ENCODE data around the gene THSD7B. TPM values are rescaled to one million over a fixed set of nuclear protein-coding genes. Genes with fewer than 3 reads are reported as not detected.

The THSD7B gene
- total RNA-seq, 5 donors from 2014 or later (not counting 1 experiment from before 2014, with no cell fraction given): not detected

- H3K9me3 ChIP-seq: no peaks in the 10 kb centered on the region
- no peaks in the 10 kb centered on the region for H3K27me3 ChIP-seq (replicated peaks in 1 of 2; ENCODE audit: control insufficient read depth in 2 of 2, extremely low read depth in 1 of 2, insufficient read depth in 2 of 2, low read length in 1 of 2)
- no peaks in the 10 kb centered on the region for H3K36me3 ChIP-seq (ENCODE audit: control insufficient read depth in 2 of 2, extremely low read depth in 1 of 2, insufficient read depth in 1 of 2, low read length in 1 of 2)
- no peak overlapping the region for H3K4me3 ChIP-seq (ENCODE audit: control insufficient read depth in 1 of 2, extremely low read depth in 1 of 2, low read length in 1 of 2)
- no peaks in the 10 kb centered on the region for H3K4me1 ChIP-seq (ENCODE audit: control insufficient read depth in 1 of 2, extremely low read depth in 1 of 2, insufficient read depth in 2 of 2, low read length in 2 of 2)
- no peaks in the 10 kb centered on the region for H3K4me1 Mint-ChIP-seq
- no peak overlapping the region for H3K27ac Mint-ChIP-seq
- H3K4me3 Mint-ChIP-seq: no peak overlapping the region
- no peak for ATAC-seq (replicated peaks in 1 of 4)
- DNase-seq: no peak
- CTCF ChIA-PET: interaction anchor here in 1 of 2 donors (0.7 kb wide), 1 partner anchor 12 kb away, joined by 3 read pairs; no protein-coding TSS in a partner anchor
- H3K27ac ChIP-seq (ENCODE audit: low read length): no peak overlapping the region
- peaks cover 0 to 3% (median 0%) of the 10 kb centered on the region in 3 donors for H3K9me3 Mint-ChIP-seq
- WGBS (ENCODE audit: insufficient coverage): no CpG with 5 or more reads among the region's 2 CpGs
- no peaks in the 10 kb centered on the region for H3K27me3 Mint-ChIP-seq
- POLR2A ChIA-PET: no interaction called here
- no peaks in the 10 kb centered on the region for H3K36me3 Mint-ChIP-seq
Measured at GRCh38 chr2:137262594-137262993, 497.2 kb downstream of the THSD7B start.

DNA sequence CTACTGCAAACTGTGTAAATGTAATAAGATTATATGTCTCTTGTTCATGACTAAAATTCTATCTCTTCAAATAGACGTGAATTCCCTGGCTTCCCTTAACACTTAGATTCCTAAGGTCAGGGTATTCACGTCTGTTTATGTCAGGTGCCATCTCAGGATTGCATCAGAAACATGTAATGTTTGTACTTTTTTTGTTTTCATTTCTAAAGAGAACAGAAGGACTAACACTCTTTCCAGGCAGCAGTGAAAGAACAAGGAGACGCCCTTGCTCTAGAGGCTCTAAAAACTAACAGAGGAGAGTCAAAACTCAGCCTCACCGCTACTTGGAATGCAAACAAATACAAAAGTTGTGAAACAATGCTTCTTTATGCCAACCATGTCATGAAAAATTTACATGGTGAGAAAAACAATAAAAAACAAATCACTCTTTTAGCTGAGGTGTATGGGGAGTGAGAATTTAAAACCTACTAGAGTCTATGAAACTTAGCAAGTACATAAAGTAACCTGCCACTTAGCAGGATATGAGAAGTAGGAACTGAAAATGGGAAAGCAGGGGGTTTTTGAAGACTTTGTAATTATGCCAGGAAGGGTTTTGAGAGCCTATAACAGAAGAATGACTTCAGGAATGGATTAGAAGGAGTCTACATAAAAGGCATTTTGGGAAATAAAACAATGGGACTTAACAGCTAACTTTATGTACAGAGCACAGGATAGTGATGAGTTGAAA lies 522.7 kb downstream of the THSD7B start:
- H3K27ac Mint-ChIP-seq: no peak overlapping the region
- Histone ChIP-seq H3K4me3 (ENCODE audit: control insufficient read depth in 1 of 2, extremely low read depth in 1 of 2, low read length in 1 of 2) (no peak overlapping the region), H3K9me3 (no peaks in the 10 kb centered on the region), H3K27ac (ENCODE audit: low read length) (no peak overlapping the region), H3K27me3 (replicated peaks in 1 of 2; ENCODE audit: control insufficient read depth in 2 of 2, extremely low read depth in 1 of 2, insufficient read depth in 2 of 2, low read length in 1 of 2) (no peaks in the 10 kb centered on the region), H3K36me3 (ENCODE audit: control insufficient read depth in 2 of 2, extremely low read depth in 1 of 2, insufficient read depth in 1 of 2, low read length in 1 of 2) (no peaks in the 10 kb centered on the region), H3K4me1 (ENCODE audit: control insufficient read depth in 1 of 2, extremely low read depth in 1 of 2, insufficient read depth in 2 of 2, low read length in 2 of 2) (no peaks in the 10 kb centered on the region)
- ATAC-seq (replicated peaks in 1 of 4): no peak
- POLR2A ChIA-PET: no interaction called here
- H3K4me1 Mint-ChIP-seq: no peaks in the 10 kb centered on the region
- no peaks in the 10 kb centered on the region for H3K36me3 Mint-ChIP-seq
- CTCF ChIA-PET: no interaction called here
- H3K27me3 Mint-ChIP-seq: no peaks in the 10 kb centered on the region
- no peak for DNase-seq
- H3K4me3 Mint-ChIP-seq: no peak overlapping the region
- no CpG with 5 or more reads among the region's 4 CpGs for WGBS (ENCODE audit: insufficient coverage)
- peaks cover 0 to 9% (median 2%) of the 10 kb centered on the region in 3 donors for H3K9me3 Mint-ChIP-seq

- Mint-ChIP-seq H3K4me1 (no peaks in the 10 kb centered on the region), H3K27me3 (no peaks in the 10 kb centered on the region), H3K9me3 (peaks cover 0 to 7% (median 6%) of the 10 kb centered on the region in 3 donors), H3K4me3 (no peak overlapping the region), H3K27ac (no peak overlapping the region), H3K36me3 (no peaks in the 10 kb centered on the region)
- Histone ChIP-seq H3K27ac (ENCODE audit: low read length) (no peak overlapping the region), H3K9me3 (no peaks in the 10 kb centered on the region), H3K4me3 (ENCODE audit: control insufficient read depth in 1 of 2, extremely low read depth in 1 of 2, low read length in 1 of 2) (no peak overlapping the region), H3K36me3 (ENCODE audit: control insufficient read depth in 2 of 2, extremely low read depth in 1 of 2, insufficient read depth in 1 of 2, low read length in 1 of 2) (no peaks in the 10 kb centered on the region), H3K27me3 (replicated peaks in 1 of 2; ENCODE audit: control insufficient read depth in 2 of 2, extremely low read depth in 1 of 2, insufficient read depth in 2 of 2, low read length in 1 of 2) (no peaks in the 10 kb centered on the region), H3K4me1 (ENCODE audit: control insufficient read depth in 1 of 2, extremely low read depth in 1 of 2, insufficient read depth in 2 of 2, low read length in 2 of 2) (no peaks in the 10 kb centered on the region)
- POLR2A ChIA-PET: interaction anchor here in 1 of 2 donors (0.5 kb wide), 1 partner anchor 264 kb away, joined by 3 read pairs; no protein-coding TSS in a partner anchor
- ATAC-seq (replicated peaks in 1 of 4): no peak
- no peak for DNase-seq
- CTCF ChIA-PET: no interaction called here
Measured at GRCh38 chr2:137291836-137292570, 526.7 kb downstream of the THSD7B start.

DNA sequence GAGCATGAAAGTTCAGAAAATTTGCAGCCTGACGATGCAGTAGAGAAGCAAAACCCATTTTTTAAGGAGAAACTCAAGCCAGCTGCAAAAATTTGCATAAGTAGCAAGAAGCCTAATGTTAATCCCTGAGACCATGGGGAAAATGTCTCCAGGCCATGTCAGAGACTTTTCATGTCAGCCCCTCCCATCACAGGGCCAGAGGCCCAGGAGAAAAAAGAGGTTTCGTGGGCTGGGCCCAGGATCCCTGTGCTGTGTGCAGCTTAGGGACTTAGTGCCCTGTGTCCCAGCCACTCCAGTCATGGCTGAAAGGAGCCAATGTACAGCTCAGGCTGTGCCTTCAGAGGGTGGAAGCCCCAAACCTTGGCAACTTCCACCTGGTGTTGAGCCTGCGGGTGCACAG lies 533.0 kb downstream of the THSD7B start:
- H3K4me3 Mint-ChIP-seq: no peak overlapping the region
- no peak for ATAC-seq (replicated peaks in 1 of 4)

GRCh38 chr2:137300987-137301386 lies 535.6 kb downstream of the THSD7B start:
- ATAC-seq (replicated peaks in 1 of 4) (no peak), DNase-seq (no peak)
- Histone ChIP-seq H3K27ac (ENCODE audit: low read length) (no peak overlapping the region), H3K36me3 (ENCODE audit: control insufficient read depth in 2 of 2, extremely low read depth in 1 of 2, insufficient read depth in 1 of 2, low read length in 1 of 2) (no peaks in the 10 kb centered on the region), H3K9me3 (no peaks in the 10 kb centered on the region), H3K4me1 (ENCODE audit: control insufficient read depth in 1 of 2, extremely low read depth in 1 of 2, insufficient read depth in 2 of 2, low read length in 2 of 2) (no peaks in the 10 kb centered on the region), H3K27me3 (replicated peaks in 1 of 2; ENCODE audit: control insufficient read depth in 2 of 2, extremely low read depth in 1 of 2, insufficient read depth in 2 of 2, low read length in 1 of 2) (no peaks in the 10 kb centered on the region), H3K4me3 (ENCODE audit: control insufficient read depth in 1 of 2, extremely low read depth in 1 of 2, low read length in 1 of 2) (no peak overlapping the region)
- no peaks in the 10 kb centered on the region for H3K27me3 Mint-ChIP-seq
- H3K36me3 Mint-ChIP-seq: no peaks in the 10 kb centered on the region
- no CpG with 5 or more reads among the region's 2 CpGs for WGBS (ENCODE audit: insufficient coverage)
- peaks cover 0 to 7% (median 0%) of the 10 kb centered on the region in 3 donors for H3K9me3 Mint-ChIP-seq
- CTCF ChIA-PET: no interaction called here
- no peak overlapping the region for H3K27ac Mint-ChIP-seq
- H3K4me1 Mint-ChIP-seq: no peaks in the 10 kb centered on the region
- H3K4me3 Mint-ChIP-seq: no peak overlapping the region
- POLR2A ChIA-PET: no interaction called here

More for the DNA sequence above, 533.0 kb downstream of the THSD7B start:
- H3K4me3 ChIP-seq (ENCODE audit: control insufficient read depth in 1 of 2, extremely low read depth in 1 of 2, low read length in 1 of 2): no peak overlapping the region
- ChIA-PET CTCF (no interaction called here), POLR2A (no interaction called here)
- H3K4me1 Mint-ChIP-seq: no peaks in the 10 kb centered on the region
- H3K9me3 Mint-ChIP-seq: peaks cover 0 to 7% (median 6%) of the 10 kb centered on the region in 3 donors
- DNase-seq: no peak
- WGBS (ENCODE audit: insufficient coverage): 54% methylated on average over 3 of the region's 3 CpGs
- H3K36me3 Mint-ChIP-seq: no peaks in the 10 kb centered on the region
- H3K27me3 Mint-ChIP-seq: no peaks in the 10 kb centered on the region
- no peaks in the 10 kb centered on the region for H3K36me3 ChIP-seq (ENCODE audit: control insufficient read depth in 2 of 2, extremely low read depth in 1 of 2, insufficient read depth in 1 of 2, low read length in 1 of 2)
- H3K9me3 ChIP-seq: no peaks in the 10 kb centered on the region
- H3K27ac ChIP-seq (ENCODE audit: low read length): no peak overlapping the region
- no peak overlapping the region for H3K27ac Mint-ChIP-seq
- no peaks in the 10 kb centered on the region for H3K4me1 ChIP-seq (ENCODE audit: control insufficient read depth in 1 of 2, extremely low read depth in 1 of 2, insufficient read depth in 2 of 2, low read length in 2 of 2)
- no peaks in the 10 kb centered on the region for H3K27me3 ChIP-seq (replicated peaks in 1 of 2; ENCODE audit: control insufficient read depth in 2 of 2, extremely low read depth in 1 of 2, insufficient read depth in 2 of 2, low read length in 1 of 2)

- DNase-seq (no peak), ATAC-seq (replicated peaks in 1 of 4) (no peak)
- no peaks in the 10 kb centered on the region for H3K4me1 Mint-ChIP-seq
- peaks cover 0 to 7% (median 1%) of the 10 kb centered on the region in 3 donors for H3K9me3 Mint-ChIP-seq
- CTCF ChIA-PET: no interaction called here
- Histone ChIP-seq H3K9me3 (no peaks in the 10 kb centered on the region), H3K4me1 (ENCODE audit: control insufficient read depth in 1 of 2, extremely low read depth in 1 of 2, insufficient read depth in 2 of 2, low read length in 2 of 2) (no peaks in the 10 kb centered on the region), H3K27me3 (replicated peaks in 1 of 2; ENCODE audit: control insufficient read depth in 2 of 2, extremely low read depth in 1 of 2, insufficient read depth in 2 of 2, low read length in 1 of 2) (no peaks in the 10 kb centered on the region), H3K27ac (ENCODE audit: low read length) (no peak overlapping the region), H3K4me3 (ENCODE audit: control insufficient read depth in 1 of 2, extremely low read depth in 1 of 2, low read length in 1 of 2) (no peak overlapping the region), H3K36me3 (ENCODE audit: control insufficient read depth in 2 of 2, extremely low read depth in 1 of 2, insufficient read depth in 1 of 2, low read length in 1 of 2) (no peaks in the 10 kb centered on the region)
- no peak overlapping the region for H3K4me3 Mint-ChIP-seq
- POLR2A ChIA-PET: no interaction called here
- no peaks in the 10 kb centered on the region for H3K36me3 Mint-ChIP-seq
- no CpG with 5 or more reads among the region's 3 CpGs for WGBS (ENCODE audit: insufficient coverage)
- no peak overlapping the region for H3K27ac Mint-ChIP-seq
- no peaks in the 10 kb centered on the region for H3K27me3 Mint-ChIP-seq
Measured at GRCh38 chr2:137302957-137303356, 537.6 kb downstream of the THSD7B start.
